Cortex of kidney (tissue), 1 donor: Measurements from ENCODE around the gene INPP5B.
"Not testable (repeated sequence)": the region's sequence is repeated elsewhere in the genome, so short reads cannot be mapped to it uniquely, and the experiment has no call there.

ENCODE experiments used
- DNase-seq: peaks from one replicate; lab custom pipeline; 2025; lab: John Stamatoyannopoulos, UW

INPP5B gene

DNA sequence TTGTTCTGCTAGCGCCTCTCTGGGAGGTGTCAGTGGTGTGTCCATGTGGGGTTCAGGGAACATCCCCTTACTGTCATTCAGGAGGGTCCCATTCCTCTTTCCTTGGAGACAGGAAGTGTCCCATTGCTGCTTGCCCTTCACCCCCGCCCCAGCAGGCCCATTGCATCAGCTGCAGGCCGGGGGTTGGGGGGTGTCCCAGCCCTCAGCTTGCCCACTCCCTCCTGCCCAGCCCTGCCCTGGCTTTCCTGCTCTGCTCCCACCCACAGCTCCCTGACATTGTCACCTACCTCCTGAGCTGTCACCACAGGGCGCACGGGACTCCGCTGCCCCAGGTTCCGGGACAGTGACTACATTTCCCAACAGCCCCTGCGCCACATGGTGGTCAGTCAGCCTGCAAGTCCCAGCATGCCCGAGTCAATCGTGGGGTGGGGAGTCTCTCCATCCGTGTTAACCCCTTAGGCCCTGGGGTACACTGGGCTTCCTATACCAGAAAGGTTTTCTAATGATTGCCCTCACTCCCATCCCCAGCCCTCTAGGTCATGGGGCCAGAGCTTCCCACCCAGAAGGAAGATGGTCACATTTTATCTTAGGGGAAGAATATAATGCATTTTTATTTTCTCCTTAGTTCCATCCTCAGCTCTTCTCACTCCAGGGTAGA, at the start of gene INPP5B:
INPP5B (minus strand) TSS at position 351 of the 658 bp plus-strand sequence. CDS start 745 bp downstream, outside the sequence.
- no peak for DNase-seq

- DNase-seq = no peak
These were observed 49.0 kb upstream of the INPP5B start for GRCh38 chr1:37995751-37996345.

GRCh38 chr1:37994886-37995566, 48.2 kb upstream of the INPP5B start:
- no peak for DNase-seq

DNA sequence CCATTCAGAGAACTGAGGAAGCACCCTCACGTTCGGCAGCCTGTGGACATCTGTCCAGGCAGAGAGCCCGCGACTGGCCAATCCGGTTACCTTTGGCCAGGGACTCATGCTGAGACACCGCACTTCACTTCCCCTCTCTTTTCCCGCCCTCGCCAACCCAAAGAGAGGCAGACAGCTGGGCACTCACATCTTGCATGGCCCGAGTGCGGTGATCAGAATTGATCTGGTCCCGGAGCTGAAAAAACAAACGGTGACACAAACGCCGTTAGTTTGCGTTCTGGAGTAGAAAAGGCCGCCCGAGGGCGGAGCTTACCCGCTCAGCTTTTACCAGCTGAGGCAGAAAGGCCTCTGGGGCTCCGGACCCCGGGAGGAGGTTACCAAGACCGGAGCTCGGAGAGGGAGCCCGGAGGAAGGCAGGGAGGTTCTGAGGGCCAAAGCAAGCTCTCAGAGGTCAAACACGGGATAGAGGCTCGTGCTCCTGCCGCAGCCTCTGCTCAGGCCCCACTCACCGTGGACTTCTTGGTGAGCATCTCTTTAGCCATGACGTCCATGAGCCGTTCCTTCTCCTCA, 42.6 kb upstream of the INPP5B start:
- no peak for DNase-seq

GRCh38 chr1:37987679-37988078, 40.8 kb upstream of the INPP5B start:
- DNase-seq = no peak

GRCh38 chr1:37983546-37983945, 36.7 kb upstream of the INPP5B start:
- no peak for DNase-seq

- DNase-seq = no peak
These were observed 31.7 kb upstream of the INPP5B start for GRCh38 chr1:37978541-37978940.

- not testable (repeated sequence) for DNase-seq
These were observed 28.2 kb upstream of the INPP5B start for GRCh38 chr1:37975083-37975482.

DNA sequence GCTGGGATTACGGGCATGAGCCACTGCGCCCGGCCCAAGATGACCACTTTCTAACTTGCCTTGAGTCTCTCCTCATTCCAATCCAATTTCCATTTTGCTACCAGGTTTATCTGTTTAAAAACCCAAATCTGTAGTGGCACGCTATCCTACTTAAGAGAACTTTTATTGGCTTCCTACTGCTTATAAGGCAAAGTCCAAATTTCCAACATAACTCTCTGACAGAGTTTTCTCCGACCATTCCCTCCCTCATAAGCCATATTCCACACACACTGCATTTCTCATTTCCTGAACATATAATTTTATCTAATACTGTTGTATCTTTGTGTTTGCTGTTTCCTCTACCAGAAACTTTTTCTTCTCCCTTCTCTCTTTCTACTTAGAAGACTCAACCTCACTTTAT, 27.7 kb upstream of the INPP5B start:
- no peak for DNase-seq

DNA sequence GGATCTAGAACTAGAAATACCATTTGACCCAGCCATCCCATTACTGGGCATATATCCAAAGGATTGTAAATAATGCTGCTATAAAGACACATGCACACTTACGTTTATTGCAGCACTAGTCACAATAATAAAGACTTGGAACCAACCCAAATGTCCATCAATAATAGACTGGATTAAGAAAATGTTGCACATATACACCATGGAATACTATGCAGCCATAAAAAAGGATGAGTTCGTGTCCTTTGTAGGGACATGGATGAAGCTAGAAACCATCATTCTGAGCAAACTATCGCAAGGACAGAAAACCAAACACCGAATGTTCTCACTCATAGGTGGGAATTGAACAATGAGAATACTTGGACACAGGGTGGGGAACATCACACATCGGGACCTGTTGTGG, 26.8 kb upstream of the INPP5B start:
- DNase-seq = not testable (repeated sequence)

DNA sequence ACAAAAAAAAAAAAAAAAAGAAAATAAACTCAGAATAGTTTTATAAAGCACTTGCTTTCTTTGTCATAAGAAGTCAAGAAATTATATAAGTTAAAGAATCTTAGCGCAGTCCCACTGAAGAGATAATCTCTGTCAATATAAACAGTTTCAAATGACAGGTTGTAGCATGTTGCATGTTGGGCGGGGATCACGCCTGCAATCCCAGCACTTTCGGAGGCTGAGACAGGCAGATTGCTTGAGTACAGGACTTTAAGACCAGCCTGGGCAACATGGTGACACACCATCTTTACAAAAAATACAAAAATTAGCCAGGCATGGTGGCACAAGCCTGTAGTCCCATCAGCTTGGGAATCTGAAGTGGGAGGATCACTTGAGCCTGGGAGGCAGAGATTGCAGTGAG, 18.4 kb upstream of the INPP5B start:
- DNase-seq = no peak

DNA sequence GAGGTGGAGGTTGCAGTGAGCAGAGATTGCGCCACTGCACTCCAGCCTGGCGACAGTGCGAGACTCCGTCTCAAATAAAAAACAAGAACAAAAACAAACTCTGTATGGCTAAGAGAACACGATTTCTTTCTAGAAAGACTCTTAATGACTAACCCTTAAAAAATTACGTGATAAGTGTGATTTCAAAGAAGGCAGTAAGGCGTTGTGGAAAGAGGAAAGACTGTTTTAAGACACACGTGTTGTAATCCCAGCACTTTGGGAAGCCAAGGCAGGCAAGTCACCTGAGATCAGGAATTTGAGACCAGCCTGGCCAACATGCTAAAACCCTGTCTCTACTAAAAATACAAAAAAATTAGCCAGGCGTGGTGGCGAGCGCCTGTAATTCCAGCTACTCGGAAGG, 17.3 kb upstream of the INPP5B start:
- not testable (repeated sequence) for DNase-seq

DNA sequence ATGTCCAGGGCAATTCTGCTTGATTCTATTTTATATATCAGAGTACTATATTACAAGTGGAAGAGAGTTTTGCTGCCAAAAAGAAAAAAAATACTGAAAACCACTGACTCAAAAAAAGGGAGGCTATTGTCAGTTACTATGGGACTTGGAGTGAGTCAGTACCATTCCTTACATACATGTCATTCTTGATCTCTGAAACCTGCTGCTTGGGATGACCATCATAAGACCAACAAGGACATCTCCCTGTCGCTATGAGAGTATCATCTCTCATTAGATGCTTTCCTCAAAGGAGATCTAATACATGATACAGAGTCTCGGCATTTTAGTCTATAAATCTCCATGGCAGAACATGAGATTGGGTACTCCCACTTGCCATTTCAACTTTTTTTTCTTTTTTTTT, 11.8 kb upstream of the INPP5B start:
- DNase-seq = no peak

GRCh38 chr1:37955685-37956084, 8.8 kb upstream of the INPP5B start:
- no peak for DNase-seq

- DNase-seq = no peak
These were observed 7.6 kb upstream of the INPP5B start for GRCh38 chr1:37954316-37954971.

GRCh38 chr1:37952738-37953137, 5.9 kb upstream of the INPP5B start:
- DNase-seq = no peak

DNA sequence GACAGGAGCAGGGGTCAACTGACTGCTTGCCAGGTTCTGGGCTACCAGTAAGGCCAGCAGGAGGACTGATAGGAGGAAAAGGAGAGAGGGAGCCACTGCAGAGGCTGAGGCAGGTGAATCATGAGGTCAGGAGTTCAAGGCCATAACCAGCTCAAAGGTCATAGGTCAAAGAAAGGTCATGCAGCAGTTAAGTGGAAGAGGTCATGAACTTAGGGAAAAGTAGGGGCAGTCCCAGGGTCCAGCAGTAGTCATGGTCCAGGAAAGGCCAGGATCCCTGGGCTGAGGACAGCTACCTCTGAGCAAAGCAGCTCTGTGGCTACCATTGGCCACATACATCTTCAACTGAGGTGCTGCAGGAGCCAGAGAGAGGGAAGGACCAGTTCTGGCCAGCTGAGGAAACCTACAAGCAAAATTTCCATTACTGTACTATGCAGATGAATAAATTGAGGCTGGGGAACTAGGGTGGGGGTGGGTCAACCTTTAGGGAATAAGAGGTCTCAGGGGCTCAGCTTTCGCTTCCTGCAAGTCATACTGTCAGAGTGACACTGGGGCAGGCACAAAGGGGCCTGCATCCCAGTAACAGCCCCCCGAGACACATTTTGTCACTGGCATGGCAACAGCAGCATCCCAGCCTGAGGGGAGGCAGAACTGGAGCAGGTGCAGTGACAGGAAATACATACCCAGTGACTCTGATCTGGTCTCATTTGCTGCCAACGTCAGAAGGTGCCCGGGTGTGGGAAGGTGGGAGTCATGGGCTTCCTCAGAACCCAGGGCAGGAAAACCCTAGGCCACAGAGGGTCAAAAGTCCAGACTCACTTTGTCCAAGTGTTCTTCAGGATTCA, 5.2 kb upstream of the INPP5B start:
- no peak for DNase-seq

DNA sequence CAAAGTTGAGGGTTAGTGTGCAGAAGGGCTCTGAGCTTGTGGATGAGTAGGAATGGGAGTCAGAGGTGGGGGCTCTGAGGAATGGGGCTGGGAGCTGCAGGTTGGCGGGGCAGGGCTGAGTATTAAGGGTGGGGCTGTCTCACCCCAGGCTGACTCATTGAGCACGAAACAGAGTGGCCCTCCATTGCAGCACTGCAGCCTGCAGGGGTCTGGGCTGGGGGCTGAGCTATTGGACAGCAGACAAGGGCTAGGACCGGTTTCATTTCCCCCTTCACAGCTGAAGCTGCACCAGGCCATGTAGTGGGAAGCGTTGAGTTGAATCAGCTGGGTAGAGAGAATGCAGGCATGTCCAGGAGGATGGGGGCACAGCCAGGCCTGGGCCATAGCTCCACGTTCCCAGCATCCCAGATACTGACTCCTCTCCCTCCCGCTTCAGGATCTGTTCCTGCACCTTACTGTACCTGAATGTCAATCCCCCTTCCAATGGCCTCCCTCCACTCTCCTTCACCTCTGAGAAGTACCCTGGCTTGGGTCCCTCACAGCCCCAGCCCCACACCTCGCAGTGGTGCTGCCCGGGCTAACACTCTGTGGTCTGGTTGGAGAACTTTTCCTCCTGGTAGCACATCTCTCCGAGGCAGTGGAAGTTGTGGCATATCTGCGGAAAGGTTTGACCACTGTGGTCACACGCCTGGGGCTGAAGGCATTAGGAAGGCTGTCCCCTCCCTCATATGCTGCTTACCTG, 4.4 kb upstream of the INPP5B start:
- DNase-seq = no peak

DNA sequence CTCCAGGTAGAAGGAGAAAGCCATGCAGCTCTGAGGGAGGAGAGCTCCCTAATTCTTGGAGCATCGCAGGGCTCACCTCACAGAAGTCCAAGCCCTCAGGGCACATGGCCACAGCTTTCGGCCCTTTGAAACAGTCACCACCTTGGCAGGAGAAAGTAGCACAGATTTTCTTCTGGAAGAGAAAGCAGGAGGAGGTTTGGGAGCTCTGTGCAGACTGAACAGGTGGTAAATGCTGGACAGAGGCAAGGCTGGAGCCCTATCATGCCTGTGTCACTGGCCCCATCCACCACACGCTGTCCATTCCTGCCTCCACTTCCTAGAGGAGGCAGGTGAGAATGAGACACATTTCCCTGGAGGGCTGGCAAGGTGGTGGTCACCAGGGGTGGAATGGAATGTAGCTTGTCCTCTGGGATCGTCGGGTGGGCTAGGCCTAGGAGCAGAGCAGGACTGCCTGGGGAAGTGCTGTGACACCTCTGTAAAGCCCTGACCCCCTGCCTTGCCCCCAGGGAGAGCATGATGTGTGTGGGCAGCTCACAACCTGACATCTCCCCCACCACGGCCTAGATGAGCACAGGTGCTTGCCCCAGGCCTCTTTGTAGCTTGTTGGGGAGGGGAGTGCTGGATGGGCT, 2.8 kb upstream of the INPP5B start:
- no peak for DNase-seq

GRCh38 chr1:37948841-37949240, 2.0 kb upstream of the INPP5B start:
- no peak for DNase-seq
